ENCODE measurements around the gene BRI3BP.

Gene BRI3BP

GRCh38 chr12:124994437-124994975, 1.1 kb downstream of the BRI3BP start:
- peak overlapping the region; percentile 95 to 96 for H3K4me3 Mint-ChIP-seq
- no peaks in the 10 kb centered on the region for H3K27me3 Mint-ChIP-seq
- DNase-seq, result peak; percentile 67
- H3K27ac Mint-ChIP-seq, result peak overlapping the region; percentile 93
- peaks cover 30 to 59% of the 10 kb centered on the region in 2 donors for H3K4me1 Mint-ChIP-seq
- peaks cover 4 to 11% of the 10 kb centered on the region in 2 donors for H3K36me3 Mint-ChIP-seq
- H3K9me3 Mint-ChIP-seq, result no peaks in the 10 kb centered on the region
- ATAC-seq (replicated peaks), result peak; percentile 51 to 59

GRCh38 chr12:124995200-124995961, 1.9 kb downstream of the BRI3BP start:
- ATAC-seq (replicated peaks), result no peak
- H3K27ac Mint-ChIP-seq, result peak overlapping the region; percentile 93
- H3K4me1 Mint-ChIP-seq, result peaks cover 30 to 59% of the 10 kb centered on the region in 2 donors
- peaks cover 4 to 11% of the 10 kb centered on the region in 2 donors for H3K36me3 Mint-ChIP-seq
- DNase-seq, result no peak
- H3K27me3 Mint-ChIP-seq, result no peaks in the 10 kb centered on the region
- H3K9me3 Mint-ChIP-seq, result no peaks in the 10 kb centered on the region
- peak overlapping the region; percentile 95 to 96 for H3K4me3 Mint-ChIP-seq

- H3K4me3 Mint-ChIP-seq, result no peak overlapping the region
Observed at GRCh38 chr12:124998705-124999104, 5.3 kb downstream of the BRI3BP start.

DNA sequence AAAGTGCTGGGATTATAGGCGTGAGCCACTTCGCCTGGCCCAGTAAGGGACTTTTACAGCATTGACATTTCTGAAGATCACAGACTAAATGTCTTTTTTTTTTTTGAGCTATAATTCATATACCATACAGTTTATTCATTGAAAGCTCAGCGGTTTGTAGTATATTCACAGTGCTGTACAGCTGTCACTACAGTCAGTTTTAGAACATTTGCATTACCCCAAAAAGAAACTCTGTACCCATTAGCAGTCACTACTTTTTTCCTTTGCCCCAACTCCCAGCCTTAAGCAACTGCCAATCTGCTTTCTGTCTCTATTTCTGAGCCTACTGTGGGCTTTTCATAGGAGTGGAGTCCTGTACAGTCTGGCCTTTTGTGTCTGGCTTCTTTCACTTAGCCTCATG, 8.2 kb downstream of the BRI3BP start:
- Mint-ChIP-seq H3K27me3 (no peaks in the 10 kb centered on the region), H3K36me3 (peaks cover 19 to 42% of the 10 kb centered on the region in 2 donors), H3K27ac (no peak overlapping the region), H3K4me3 (no peak overlapping the region), H3K9me3 (no peaks in the 10 kb centered on the region), H3K4me1 (peaks cover 21 to 61% of the 10 kb centered on the region in 2 donors)
- no peak for DNase-seq
- ATAC-seq (replicated peaks), result no peak

More at GRCh38 chr12:124998705-124999104, 5.3 kb downstream of the BRI3BP start:
- peaks cover 14 to 27% of the 10 kb centered on the region in 2 donors for H3K36me3 Mint-ChIP-seq
- DNase-seq (no peak), ATAC-seq (replicated peaks) (no peak)
- no peaks in the 10 kb centered on the region for H3K27me3 Mint-ChIP-seq
- no peak overlapping the region for H3K27ac Mint-ChIP-seq
- no peaks in the 10 kb centered on the region for H3K9me3 Mint-ChIP-seq
- H3K4me1 Mint-ChIP-seq, result peaks cover 36 to 71% of the 10 kb centered on the region in 2 donors

DNA sequence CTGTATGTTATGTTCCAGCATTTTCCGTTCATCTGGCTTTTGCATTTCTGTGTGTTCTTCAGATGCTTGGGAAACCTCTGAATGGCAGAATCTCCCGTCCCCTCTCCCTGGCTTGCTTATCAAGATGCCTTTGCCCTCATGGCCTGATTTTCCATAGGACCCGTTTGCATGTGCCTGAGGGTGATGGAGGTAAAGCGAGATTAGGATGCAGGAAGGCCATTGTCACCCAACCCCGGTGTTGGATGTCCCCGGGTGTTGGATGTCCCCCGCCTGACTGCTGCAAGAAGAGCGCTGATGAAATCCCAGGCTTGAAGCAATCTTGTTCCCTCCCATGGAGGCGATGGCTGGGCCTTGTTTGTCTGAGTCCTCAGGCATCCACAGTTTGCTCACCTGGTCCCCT, 9.6 kb downstream of the BRI3BP start:
- ATAC-seq (replicated peaks) (no peak), DNase-seq (no peak)
- peaks cover 21 to 42% of the 10 kb centered on the region in 2 donors for H3K36me3 Mint-ChIP-seq
- peaks cover 20 to 58% of the 10 kb centered on the region in 2 donors for H3K4me1 Mint-ChIP-seq
- no peaks in the 10 kb centered on the region for H3K9me3 Mint-ChIP-seq
- no peak overlapping the region for H3K4me3 Mint-ChIP-seq
- no peak overlapping the region for H3K27ac Mint-ChIP-seq
- H3K27me3 Mint-ChIP-seq, result no peaks in the 10 kb centered on the region

DNA sequence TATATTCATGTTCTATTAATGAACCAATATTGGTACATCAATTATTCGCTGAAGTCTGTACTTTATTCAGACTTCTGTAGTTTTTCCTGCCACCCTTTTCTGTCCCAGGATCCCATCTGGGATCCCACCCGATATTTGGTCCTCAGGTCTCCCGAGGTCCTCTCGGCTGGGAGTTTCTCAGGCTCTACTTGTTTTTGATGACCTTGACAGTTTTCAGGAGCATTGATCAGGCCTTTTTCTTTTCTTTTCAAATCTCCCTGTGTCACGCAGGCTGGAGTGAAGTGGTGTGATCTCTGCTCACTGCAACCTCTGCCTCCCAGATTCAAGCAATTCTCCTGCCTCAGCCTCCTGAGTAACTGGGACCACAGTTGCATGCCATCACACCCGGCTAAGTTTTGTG, 11.2 kb downstream of the BRI3BP start:
- no peak overlapping the region for H3K4me3 Mint-ChIP-seq
- ATAC-seq (replicated peaks) (no peak), DNase-seq (no peak)
- peaks cover 17 to 48% of the 10 kb centered on the region in 2 donors for H3K4me1 Mint-ChIP-seq
- H3K27me3 Mint-ChIP-seq, result no peaks in the 10 kb centered on the region
- H3K36me3 Mint-ChIP-seq, result peaks cover 19 to 36% of the 10 kb centered on the region in 2 donors
- H3K27ac Mint-ChIP-seq, result no peak overlapping the region
- no peaks in the 10 kb centered on the region for H3K9me3 Mint-ChIP-seq

GRCh38 chr12:125005652-125006051, 12.2 kb downstream of the BRI3BP start:
- Mint-ChIP-seq H3K27me3 (no peaks in the 10 kb centered on the region), H3K9me3 (no peaks in the 10 kb centered on the region), H3K4me1 (peaks cover 16 to 45% of the 10 kb centered on the region in 2 donors), H3K4me3 (no peak overlapping the region), H3K36me3 (peaks cover 18 to 36% of the 10 kb centered on the region in 2 donors), H3K27ac (no peak overlapping the region)
- no peak for ATAC-seq (replicated peaks)
- no peak for DNase-seq

- DNase-seq (no peak), ATAC-seq (replicated peaks) (no peak)
- Mint-ChIP-seq H3K4me1 (peaks cover 16 to 44% of the 10 kb centered on the region in 2 donors), H3K4me3 (no peak overlapping the region), H3K36me3 (peaks cover 19 to 35% of the 10 kb centered on the region in 2 donors), H3K9me3 (no peaks in the 10 kb centered on the region), H3K27ac (no peak overlapping the region), H3K27me3 (no peaks in the 10 kb centered on the region)
Observed at GRCh38 chr12:125006365-125006764, 12.9 kb downstream of the BRI3BP start.

- Mint-ChIP-seq H3K36me3 (peaks cover 41 to 50% of the 10 kb centered on the region in 2 donors), H3K9me3 (no peaks in the 10 kb centered on the region), H3K27ac (peak overlapping the region; percentile 85), H3K4me1 (peaks cover 6 to 12% of the 10 kb centered on the region in 2 donors), H3K27me3 (no peaks in the 10 kb centered on the region), H3K4me3 (no peak overlapping the region)
- DNase-seq (no peak), ATAC-seq (replicated peaks) (no peak)
Observed at GRCh38 chr12:125013816-125014442, 20.5 kb downstream of the BRI3BP start.

GRCh38 chr12:125014526-125014925, 21.1 kb downstream of the BRI3BP start:
- ATAC-seq (replicated peaks) (no peak), DNase-seq (no peak)
- H3K27ac Mint-ChIP-seq, result no peak overlapping the region
- H3K9me3 Mint-ChIP-seq, result no peaks in the 10 kb centered on the region
- H3K27me3 Mint-ChIP-seq, result no peaks in the 10 kb centered on the region
- no peak overlapping the region for H3K4me3 Mint-ChIP-seq
- H3K4me1 Mint-ChIP-seq, result peaks cover 6 to 12% of the 10 kb centered on the region in 2 donors
- peaks cover 44 to 55% of the 10 kb centered on the region in 2 donors for H3K36me3 Mint-ChIP-seq

GRCh38 chr12:125015680-125016310, 22.4 kb downstream of the BRI3BP start:
- DNase-seq (no peak), ATAC-seq (replicated peaks) (no peak)
- Mint-ChIP-seq H3K27me3 (no peaks in the 10 kb centered on the region), H3K36me3 (peaks cover 44 to 52% of the 10 kb centered on the region in 2 donors), H3K4me3 (no peak overlapping the region), H3K9me3 (no peaks in the 10 kb centered on the region), H3K4me1 (peaks cover 6 to 12% of the 10 kb centered on the region in 2 donors), H3K27ac (peak overlapping the region; percentile 31)

GRCh38 chr12:125017801-125018200, 24.4 kb downstream of the BRI3BP start:
- peaks cover 42 to 59% of the 10 kb centered on the region in 2 donors for H3K36me3 Mint-ChIP-seq
- no peaks in the 10 kb centered on the region for H3K27me3 Mint-ChIP-seq
- H3K4me1 Mint-ChIP-seq, result peaks cover 6 to 13% of the 10 kb centered on the region in 2 donors
- DNase-seq (no peak), ATAC-seq (replicated peaks) (no peak)
- H3K4me3 Mint-ChIP-seq, result no peak overlapping the region
- H3K9me3 Mint-ChIP-seq, result no peaks in the 10 kb centered on the region
- no peak overlapping the region for H3K27ac Mint-ChIP-seq

DNA sequence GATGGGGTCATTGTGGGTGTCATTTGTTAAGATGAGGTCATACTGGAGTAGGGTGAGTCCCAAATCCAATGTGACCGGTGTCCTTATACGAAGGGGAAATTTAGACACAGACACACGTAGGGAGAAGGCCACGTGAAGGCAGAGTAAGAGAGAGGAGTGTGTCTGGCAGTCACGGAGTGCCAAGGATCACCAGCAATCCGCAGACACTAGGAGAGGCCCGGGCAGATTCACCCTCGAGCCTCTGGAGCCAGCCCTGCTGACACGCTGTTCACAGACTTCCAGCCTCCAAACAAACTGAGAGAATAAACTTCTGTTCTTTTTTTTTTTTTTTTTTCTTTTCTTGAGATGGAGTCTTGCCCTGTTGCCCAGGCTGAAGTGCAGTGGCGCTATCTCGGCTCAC, 24.9 kb downstream of the BRI3BP start:
- Mint-ChIP-seq H3K4me3 (no peak overlapping the region), H3K27ac (no peak overlapping the region), H3K9me3 (no peaks in the 10 kb centered on the region), H3K27me3 (no peaks in the 10 kb centered on the region), H3K4me1 (peaks cover 6 to 9% of the 10 kb centered on the region in 2 donors), H3K36me3 (peaks cover 42 to 60% of the 10 kb centered on the region in 2 donors)
- no peak for DNase-seq
- no peak for ATAC-seq (replicated peaks)

DNA sequence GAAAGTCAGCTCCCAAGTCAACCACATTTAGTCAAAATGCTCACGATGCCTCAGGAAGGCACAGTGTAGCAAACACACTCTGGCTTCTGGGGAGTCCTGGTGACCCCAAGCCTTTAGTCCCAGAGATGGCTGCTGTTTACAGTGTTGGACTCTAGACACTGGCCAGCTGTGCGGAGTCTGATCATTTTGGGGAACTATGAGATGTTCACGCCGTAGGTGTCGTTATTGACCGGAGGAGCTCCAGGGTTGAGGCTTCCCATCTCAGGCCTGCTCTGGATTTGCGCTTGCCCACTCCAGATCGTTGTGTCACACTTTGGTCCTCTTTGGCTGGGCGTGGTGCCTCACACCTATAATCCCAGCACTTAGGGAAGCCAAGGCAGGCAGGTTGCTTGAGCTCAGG, 27.7 kb downstream of the BRI3BP start:
- H3K9me3 Mint-ChIP-seq, result no peaks in the 10 kb centered on the region
- peaks cover 30 to 57% of the 10 kb centered on the region in 2 donors for H3K36me3 Mint-ChIP-seq
- H3K27ac Mint-ChIP-seq, result no peak overlapping the region
- no peak overlapping the region for H3K4me3 Mint-ChIP-seq
- H3K4me1 Mint-ChIP-seq, result peaks cover 0 to 1% of the 10 kb centered on the region in 2 donors
- H3K27me3 Mint-ChIP-seq, result no peaks in the 10 kb centered on the region
- ATAC-seq (replicated peaks), result no peak
- DNase-seq, result no peak

Data from stimulated activated naive B cell treated with anti-CD40 and anti-IgM and Interleukin-4, amounts not matched to agents 10 μg/mL and 1 μg/mL and 100 μg/mL, for 72 hours (primary cell).